ENCODE data around the gene POMT2.

DNA sequence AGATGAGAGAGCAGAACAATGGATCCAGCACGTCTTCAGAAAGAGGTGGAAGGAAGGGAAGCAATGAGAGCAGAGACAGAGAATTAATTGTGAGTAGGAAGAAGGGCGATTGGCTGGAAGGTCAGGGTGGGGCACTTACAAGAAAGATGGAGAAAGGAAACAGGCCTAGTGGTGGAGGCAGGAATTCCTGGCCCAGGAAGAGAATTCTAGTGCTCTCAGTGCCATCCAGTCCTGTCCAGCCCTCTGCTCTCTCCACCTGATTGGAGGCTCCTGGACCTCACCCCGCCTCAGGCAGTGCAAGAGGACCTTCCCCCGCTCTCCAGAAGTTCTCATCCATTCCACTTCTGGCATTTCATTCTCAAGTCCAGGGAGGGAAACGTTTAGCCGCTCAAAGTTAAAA is 92.6 kb downstream of the POMT2 start:
- no peak for TF ChIP-seq EZH2 (IDR thresholded peaks at IDR 0.05; ENCODE audit: low read length, missing control alignments)
- TF ChIP-seq, protein P1, sequence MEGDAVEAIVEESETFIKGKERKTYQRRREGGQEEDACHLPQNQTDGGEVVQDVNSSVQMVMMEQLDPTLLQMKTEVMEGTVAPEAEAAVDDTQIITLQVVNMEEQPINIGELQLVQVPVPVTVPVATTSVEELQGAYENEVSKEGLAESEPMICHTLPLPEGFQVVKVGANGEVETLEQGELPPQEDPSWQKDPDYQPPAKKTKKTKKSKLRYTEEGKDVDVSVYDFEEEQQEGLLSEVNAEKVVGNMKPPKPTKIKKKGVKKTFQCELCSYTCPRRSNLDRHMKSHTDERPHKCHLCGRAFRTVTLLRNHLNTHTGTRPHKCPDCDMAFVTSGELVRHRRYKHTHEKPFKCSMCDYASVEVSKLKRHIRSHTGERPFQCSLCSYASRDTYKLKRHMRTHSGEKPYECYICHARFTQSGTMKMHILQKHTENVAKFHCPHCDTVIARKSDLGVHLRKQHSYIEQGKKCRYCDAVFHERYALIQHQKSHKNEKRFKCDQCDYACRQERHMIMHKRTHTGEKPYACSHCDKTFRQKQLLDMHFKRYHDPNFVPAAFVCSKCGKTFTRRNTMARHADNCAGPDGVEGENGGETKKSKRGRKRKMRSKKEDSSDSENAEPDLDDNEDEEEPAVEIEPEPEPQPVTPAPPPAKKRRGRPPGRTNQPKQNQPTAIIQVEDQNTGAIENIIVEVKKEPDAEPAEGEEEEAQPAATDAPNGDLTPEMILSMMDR (conservative IDR thresholded peaks at IDR 0.05 in 1 of 2, IDR thresholded peaks at IDR 0.05 in 1 of 2; ENCODE audit: low read depth in 1 of 2, low read length in 2 of 2): no peak
